Glomerular visceral epithelial cell (primary cell): ENCODE data around the gene COL4A3.
"Not testable (repeated sequence)": the region's sequence is repeated elsewhere in the genome, so short reads cannot be mapped to it uniquely, and the experiment has no call there.

Experiments used
- DNase-seq: peaks from one replicate; pipeline ENCODE4 v3.0.0-alpha.2; 2016; ENCODE audit errors: extremely low spot score

The COL4A3 gene

DNA sequence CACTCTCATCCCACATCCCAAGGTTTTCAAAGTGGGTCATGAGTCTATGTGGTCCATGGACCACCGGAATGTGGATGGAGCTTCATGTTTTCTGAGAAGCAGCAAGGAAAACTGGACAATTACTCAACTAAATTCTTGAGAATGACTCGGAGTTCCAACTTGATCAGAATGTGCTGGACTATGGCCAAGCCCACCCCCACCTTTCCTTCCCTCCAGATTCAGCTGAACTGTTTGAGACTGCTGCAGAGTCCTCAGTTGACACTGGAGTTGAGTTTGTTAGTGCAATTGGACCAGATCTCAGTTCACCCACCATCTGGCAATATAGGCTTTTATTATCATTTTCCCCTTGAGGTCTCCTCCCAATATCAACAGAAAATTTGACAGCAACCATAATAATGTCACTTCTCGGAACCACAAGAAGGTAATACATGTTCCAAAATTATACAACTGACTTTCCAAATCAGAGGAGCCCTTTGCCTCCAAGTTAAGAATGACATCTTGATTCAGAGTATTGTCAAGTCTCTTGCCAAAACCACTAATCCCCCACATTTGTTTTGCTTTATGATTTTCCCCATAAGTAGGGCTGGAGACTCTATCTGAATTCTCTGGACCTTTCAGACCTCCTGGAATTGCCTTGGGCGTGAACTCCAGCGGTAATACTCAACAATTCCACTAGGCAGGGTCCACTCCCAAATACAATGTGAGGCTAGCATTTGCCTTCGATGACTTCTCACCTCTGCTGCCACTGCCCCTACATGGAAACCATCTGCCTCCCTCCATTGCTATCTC, 9.2 kb upstream of the COL4A3 start:
- peak; percentile 31 for DNase-seq

DNA sequence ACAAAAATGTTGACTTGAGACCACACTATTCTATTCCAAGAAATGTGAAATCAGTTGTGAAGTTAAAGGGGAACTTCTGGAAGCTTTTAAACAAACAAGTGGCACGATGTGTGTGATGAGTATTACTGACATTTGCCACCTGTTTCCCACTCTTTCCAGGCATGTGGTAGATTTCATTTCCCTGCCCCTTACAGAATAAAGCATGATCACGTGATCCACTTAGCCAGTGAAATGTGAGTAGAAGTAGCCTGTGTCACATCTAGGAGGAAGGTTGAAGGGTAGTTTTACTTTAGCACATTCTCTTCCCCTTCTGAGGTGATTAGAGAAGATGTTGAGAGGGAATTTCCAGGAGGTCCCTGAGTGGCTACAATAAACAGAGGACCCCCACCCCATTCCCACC, 4.3 kb upstream of the COL4A3 start:
- DNase-seq = no peak

DNA sequence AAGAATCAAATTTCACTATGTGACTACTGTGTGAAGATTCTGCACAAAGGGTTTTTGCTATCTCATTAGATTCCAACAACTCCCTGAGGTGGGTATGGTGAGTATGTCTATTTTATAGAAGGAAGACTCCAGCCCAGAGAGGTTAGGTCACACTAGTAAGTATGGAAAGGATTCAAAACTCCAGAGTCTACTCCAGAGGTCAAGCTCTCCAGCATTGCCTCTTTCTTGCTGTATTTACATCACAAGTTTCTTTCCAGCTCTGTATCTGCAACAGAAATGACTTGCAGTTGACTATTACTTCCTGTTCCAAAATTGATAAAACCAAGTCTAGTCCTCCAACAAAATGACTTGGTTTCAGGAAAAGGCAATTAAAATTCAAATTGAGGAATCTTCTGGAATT, 2.5 kb upstream of the COL4A3 start:
- no peak for DNase-seq

GRCh38 chr2:227163485-227163997, 883 bp upstream of the COL4A3 start:
- peak; percentile 26 for DNase-seq

DNA sequence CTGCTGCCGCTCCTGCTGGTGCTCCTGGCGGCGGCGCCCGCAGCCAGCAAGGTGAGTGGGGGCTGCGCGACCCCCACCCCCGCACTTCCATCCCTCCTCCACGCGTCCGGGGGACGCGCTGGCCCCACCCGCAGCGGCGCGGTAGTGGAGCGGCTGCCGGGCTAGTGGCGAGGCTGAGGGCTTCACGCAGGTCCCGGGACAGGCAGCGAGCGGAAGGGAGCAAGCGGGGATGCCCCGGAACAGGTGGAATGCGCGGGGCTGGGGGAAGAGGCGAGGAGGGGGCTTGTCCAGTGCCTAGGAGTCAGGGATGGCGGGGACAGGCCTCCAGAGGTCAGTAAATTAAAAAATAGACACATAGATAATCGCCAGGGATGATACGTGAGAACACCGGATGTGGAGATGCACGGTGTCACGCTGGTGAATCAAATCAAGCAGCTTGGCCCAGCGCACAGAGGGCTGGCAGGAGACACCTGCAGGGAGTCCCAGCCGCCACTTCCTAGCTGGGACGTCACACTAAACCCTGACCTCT, 403 bp downstream of the COL4A3 start:
- DNase-seq = peak; percentile 33

- DNase-seq = not testable (repeated sequence)
Observed at GRCh38 chr2:227171779-227172178, 7.4 kb downstream of the COL4A3 start.

- no peak for DNase-seq
Observed at GRCh38 chr2:227177592-227178336, 13.3 kb downstream of the COL4A3 start.

GRCh38 chr2:227179988-227180685, 15.7 kb downstream of the COL4A3 start:
- no peak for DNase-seq

DNA sequence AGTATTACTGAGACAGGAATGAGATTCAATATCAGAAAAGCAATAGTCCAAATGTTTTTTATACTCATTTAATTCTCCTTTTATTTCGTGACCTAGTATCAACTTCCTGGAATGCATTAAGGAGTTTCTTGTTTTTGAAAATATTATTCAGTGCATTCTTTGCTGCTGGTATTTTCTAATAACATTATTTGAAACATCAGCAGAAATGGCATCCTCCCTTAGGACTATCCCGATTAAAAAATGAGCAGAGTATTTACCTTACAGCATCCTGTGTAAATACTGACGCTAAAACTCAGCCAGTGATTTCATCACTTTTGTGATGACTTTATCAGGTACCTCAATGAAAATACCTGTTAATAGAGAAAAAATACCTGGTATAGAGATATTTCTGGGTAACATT, 16.3 kb downstream of the COL4A3 start:
- no peak for DNase-seq

DNA sequence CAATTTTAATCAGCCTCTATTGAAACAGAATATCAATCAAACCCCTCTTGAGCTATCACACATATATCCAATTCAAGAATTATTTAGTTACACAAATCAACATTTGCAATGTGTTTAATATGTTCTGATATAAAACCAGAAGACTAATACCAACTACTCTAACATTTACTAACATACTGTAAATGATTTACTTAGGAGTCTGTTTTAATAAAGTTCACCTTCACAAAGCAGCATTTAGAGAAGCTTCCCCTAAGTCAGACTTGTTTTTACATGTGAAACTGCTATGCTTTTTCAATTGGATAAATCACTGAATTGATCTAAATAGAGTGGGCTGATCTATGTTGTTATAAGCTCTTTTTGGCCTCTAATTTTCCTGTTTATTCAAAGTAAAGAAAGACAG, 18.3 kb downstream of the COL4A3 start:
- DNase-seq = no peak

GRCh38 chr2:227183657-227184367, 19.4 kb downstream of the COL4A3 start:
- peak; percentile 75 for DNase-seq

DNA sequence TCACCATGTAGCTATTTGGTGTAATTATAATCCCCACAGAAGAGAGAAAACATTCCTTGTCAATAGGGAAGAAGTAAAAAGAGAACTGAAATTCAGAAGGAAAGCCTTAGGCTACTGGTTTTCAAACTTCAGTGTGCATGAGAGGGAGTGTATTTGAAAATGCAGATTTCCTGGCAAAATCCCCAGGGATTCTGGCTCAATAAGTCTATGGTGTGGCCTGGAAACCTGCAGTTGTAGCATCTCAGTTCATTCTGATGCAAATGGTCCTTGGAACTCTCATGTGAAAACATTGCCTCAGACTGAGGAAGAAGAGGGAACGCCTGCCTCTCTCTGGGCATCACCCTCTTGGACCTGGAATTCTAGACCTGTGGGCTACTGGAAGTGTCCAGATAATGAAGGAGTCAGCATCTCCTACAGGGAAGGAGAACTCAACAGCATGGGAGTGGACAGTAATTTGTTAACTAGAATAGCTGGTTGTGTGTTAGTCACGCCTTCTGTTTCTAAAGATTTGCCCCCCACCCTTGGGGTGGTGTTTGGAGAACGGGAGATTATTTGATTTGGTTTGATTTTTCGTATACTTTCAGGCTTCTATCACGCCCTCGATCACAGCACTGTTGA, 21.3 kb downstream of the COL4A3 start:
- no peak for DNase-seq

DNA sequence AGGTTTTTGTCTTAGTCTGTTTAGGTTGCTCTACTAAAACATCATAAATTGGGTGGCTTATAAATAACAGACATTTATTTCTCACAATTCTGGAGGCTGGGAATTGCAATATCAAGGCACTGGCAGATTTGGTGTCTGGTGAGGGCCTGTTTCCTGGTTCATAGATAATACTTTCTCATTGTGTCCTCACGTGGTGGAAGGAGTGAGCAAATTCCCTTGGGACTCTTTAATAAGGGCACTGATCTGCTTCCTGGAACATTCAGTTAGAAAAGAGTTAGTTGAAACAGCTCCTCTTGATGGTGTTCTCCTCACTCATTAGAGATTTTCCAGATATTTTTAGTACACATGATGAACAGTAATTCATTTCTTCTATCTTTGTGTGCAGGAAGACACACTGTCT, 22.3 kb downstream of the COL4A3 start:
- no peak for DNase-seq

- DNase-seq = peak; percentile 45
Observed at GRCh38 chr2:227188292-227188691, 23.9 kb downstream of the COL4A3 start.

- DNase-seq = no peak
Observed at GRCh38 chr2:227191367-227191766, 26.9 kb downstream of the COL4A3 start.

GRCh38 chr2:227192491-227192890, 28.1 kb downstream of the COL4A3 start:
- no peak for DNase-seq

- no peak for DNase-seq
Observed at GRCh38 chr2:227194219-227194618, 29.8 kb downstream of the COL4A3 start.

- DNase-seq = no peak
Observed at GRCh38 chr2:227198866-227199265, 34.4 kb downstream of the COL4A3 start.

DNA sequence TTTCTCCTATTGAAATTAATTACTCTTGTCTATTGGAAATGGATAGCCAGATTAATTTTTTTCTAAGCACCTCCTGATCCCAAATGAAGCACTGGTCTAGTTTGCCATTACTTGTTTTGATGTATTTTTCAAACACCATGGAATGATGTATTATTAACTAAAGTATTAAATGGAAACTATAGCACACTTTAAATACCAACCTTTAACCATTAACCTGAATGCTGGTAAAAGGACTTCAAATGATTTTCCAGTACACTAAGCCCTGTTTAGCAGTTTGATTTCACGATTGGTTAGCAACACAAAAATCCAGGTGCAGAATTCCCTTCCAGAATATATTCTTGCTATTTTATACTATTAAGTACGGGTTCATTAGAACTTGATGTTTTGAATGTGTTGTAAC, 37.3 kb downstream of the COL4A3 start:
- no peak for DNase-seq

GRCh38 chr2:227204452-227204851, 40.0 kb downstream of the COL4A3 start:
- no peak for DNase-seq

DNA sequence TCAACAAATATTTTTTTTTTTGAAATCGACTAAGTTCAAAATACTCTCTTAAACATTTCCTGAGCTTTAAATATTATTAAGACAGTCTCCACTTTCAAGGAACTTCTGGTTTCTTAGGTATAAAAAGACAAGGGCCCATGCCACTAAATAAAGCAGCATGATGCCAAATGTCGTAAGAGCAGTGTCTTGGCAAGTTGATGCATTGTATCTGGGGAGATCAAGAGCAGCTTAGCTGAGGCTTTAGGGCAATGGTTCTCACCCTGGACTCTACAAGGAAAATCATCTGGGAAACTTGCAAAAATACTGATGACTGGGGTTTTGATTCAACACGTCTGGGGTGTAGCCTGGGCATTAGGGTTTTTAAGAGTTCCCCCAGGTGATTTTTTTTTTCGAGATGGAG, 41.3 kb downstream of the COL4A3 start:
- DNase-seq = no peak
